HepG2 (cell line): ENCODE data around the gene DOCK3. TPM values are rescaled to one million over a fixed set of nuclear protein-coding genes. Genes with fewer than 3 reads are reported as not detected.

Experiments
- ATAC-seq: fragments of 200-7000 bp; cut with Tn5 transposase; 3 replicates; pipeline ENCODE4 v1.9.1; 2020; ENCODE audit warnings: mild to moderate bottlenecking, moderate library complexity
- BruUV-seq: library from RNA; stranded (reverse); fragments of 400-500 nt; replicated peaks from 2 replicates; lab custom pipeline; 2021; lab: Mats Ljungman, UMichigan
- CTCF ChIA-PET: fragments of 300-600 bp; formaldehyde crosslinking; extraction: SDS; loops from one replicate; lab custom pipeline; 2021; ENCODE audit warnings: low total read pairs, inconsistent platforms, low intra/inter-chr PET ratio; lab: Yijun Ruan, JAX
- POLR2A ChIA-PET: fragments of 350-600 bp; sonication (Branson Sonifier 250); formaldehyde crosslinking; loops from one replicate; lab custom pipeline; 2020; ENCODE audit warnings: antibody characterized with exemption, inconsistent platforms; lab: Yijun Ruan, JAX
- DNase-seq: peaks from one replicate; pipeline ENCODE4 v3.0.0-alpha.2; 2015; ENCODE audit warnings: low spot score
- FAIRE-seq: peaks from 3 replicates; lab custom pipeline; 2011; peaks lifted over from hg19 to GRCh38; lab: Jason Lieb, UNC
- H2AFZ ChIP-seq: one replicate; pipeline ENCODE4 v1.6.1; 2011; ENCODE audit warnings: low read length, inconsistent platforms
- H3K27ac ChIP-seq: fragments of 300-600 bp; 3 replicates; pipeline ENCODE4 v1.8.0; 2011; ENCODE audit warnings: mixed run types, mild to moderate bottlenecking, mixed read lengths, low read length, inconsistent platforms; ENCODE audit not compliant: insufficient read depth; ENCODE audit errors: extremely low read length
- H3K27me3 ChIP-seq, 2 experiments: fragments of 200-600 bp in 1 of 2; 2 replicates in 1 of 2; 3 replicates in 1 of 2; pipeline versions ENCODE4 v1.6.0 to v1.8.0; 2011; ENCODE audit warnings: low read length in 2 of 2, mild to moderate bottlenecking in 2 of 2, moderate library complexity in 2 of 2, inconsistent platforms in 1 of 2; ENCODE audit not compliant: insufficient read depth in 2 of 2, control insufficient read depth in 1 of 2
- H3K36me3 ChIP-seq, 2 experiments: fragments of 200-600 bp in 1 of 2; replicated peaks in 1 of 2; 2 replicates in 1 of 2; 3 replicates in 1 of 2; pipeline versions ENCODE4 v1.5.1 to v1.8.0; 2011; ENCODE audit warnings: low read length in 2 of 2, inconsistent platforms in 1 of 2; ENCODE audit not compliant: insufficient read depth in 2 of 2, control insufficient read depth in 1 of 2
- H3K4me1 ChIP-seq: 2 replicates; pipeline ENCODE4 v1.5.1; 2012; ENCODE audit warnings: low read length, inconsistent platforms; ENCODE audit not compliant: insufficient read depth
- H3K4me2 ChIP-seq: 2 replicates; pipeline ENCODE4 v1.6.0; 2011; ENCODE audit warnings: low read depth, low read length, inconsistent platforms
- H3K4me3 ChIP-seq, 3 experiments: fragments of 200-600 bp in 1 of 3; sonication (generic), shearing (Covaris generic) in 1 of 3; replicated peaks in 1 of 3; 2 replicates each; pipeline ENCODE4 v1.5.1; 2011 to 2016; ENCODE audit warnings: low read length in 3 of 3, inconsistent platforms in 2 of 3, low read depth in 2 of 3, mild to moderate bottlenecking in 2 of 3, control low read depth in 1 of 3, mixed read lengths in 1 of 3; ENCODE audit not compliant: insufficient read depth in 1 of 3
- H3K79me2 ChIP-seq: one replicate; pipeline ENCODE4 v1.6.1; 2011; ENCODE audit warnings: low read length, inconsistent platforms; ENCODE audit not compliant: insufficient read depth
- H3K9ac ChIP-seq: 2 replicates; pipeline ENCODE4 v1.6.0; 2011; ENCODE audit warnings: mild to moderate bottlenecking, low read depth, low read length, inconsistent platforms; ENCODE audit not compliant: insufficient read depth
- H3K9me3 ChIP-seq: 2 replicates; pipeline ENCODE4 v1.5.1; 2012; ENCODE audit warnings: mild to moderate bottlenecking, low read length
- H4K20me1 ChIP-seq: 2 replicates; pipeline ENCODE4 v1.6.0; 2011; ENCODE audit warnings: inconsistent platforms, mild to moderate bottlenecking, low read length, moderate library complexity; ENCODE audit not compliant: insufficient read depth
- AGO2 ChIP-seq: fragments of 200-400 bp; formaldehyde crosslinking; optimal IDR thresholded peaks from 2 replicates; pipeline ENCODE3; 2017; ENCODE audit warnings: mild to moderate bottlenecking, low read depth, low read length, moderate library complexity
- CBX1 ChIP-seq: IDR thresholded peaks from one replicate; pipeline ENCODE4 v1.6.1; 2016; ENCODE audit warnings: antibody characterized with exemption, low read depth
- MIER2 ChIP-seq: IDR thresholded peaks from 2 replicates; pipeline ENCODE4 v1.6.1; 2016; ENCODE audit warnings: missing biosample characterization, missing genetic modification reagents
- NFE2L1 ChIP-seq: sonication (generic); formaldehyde crosslinking; IDR thresholded peaks from 2 replicates; pipeline ENCODE4 v1.4.0; 2020; ENCODE audit warnings: missing genetic modification reagents, mild to moderate bottlenecking, borderline replicate concordance
- PHF21A ChIP-seq: sonication (generic); formaldehyde crosslinking; IDR thresholded peaks from 2 replicates; pipeline ENCODE4 v1.5.0; 2020; ENCODE audit warnings: mild to moderate bottlenecking, missing genetic modification reagents
- SCMH1 ChIP-seq: sonication (generic); formaldehyde crosslinking; IDR thresholded peaks from 2 replicates; pipeline ENCODE4 v1.9.0; 2021; ENCODE audit warnings: missing genetic modification reagents, mild to moderate bottlenecking, borderline replicate concordance
- TEAD2 ChIP-seq: sonication (generic); formaldehyde crosslinking; IDR thresholded peaks from 2 replicates; pipeline ENCODE4 v1.9.0; 2021; ENCODE audit warnings: missing genetic modification reagents
- ZNF17 ChIP-seq: sonication (generic); formaldehyde crosslinking; IDR thresholded peaks from 2 replicates; pipeline ENCODE4 v1.5.0; 2020; ENCODE audit warnings: mild to moderate bottlenecking, missing genetic modification reagents
- ZNF570 ChIP-seq: sonication (generic); formaldehyde crosslinking; IDR thresholded peaks from 2 replicates; pipeline ENCODE4 v1.4.0; 2020; ENCODE audit warnings: mild to moderate bottlenecking, missing genetic modification reagents, borderline replicate concordance
- ZNF773 ChIP-seq: sonication (generic); formaldehyde crosslinking; IDR thresholded peaks from 2 replicates; pipeline ENCODE4 v1.4.0; 2020; ENCODE audit warnings: missing genetic modification reagents, borderline replicate concordance
- ZNF792 ChIP-seq: IDR thresholded peaks from 2 replicates; pipeline ENCODE4 v1.6.1; 2016
- WGBS: methylation state at CpG from one replicate; pipeline ENCODE4 v1.1.6; 2017; ENCODE audit warnings: low lambda C conversion rate; 5-methylcytosine and 5-hydroxymethylcytosine counted together
- in situ Hi-C: cut with HindIII; loops from 2 replicates; pipeline ENCODE4 v1.10.0; 2017; ENCODE audit warnings: low pct_unique_long_range_greater_than_20kb; ENCODE audit not compliant: extremely low pct_ligation_motif_present
- intact Hi-C: fragments of 100-400 bp; cut with micrococcal nuclease; formaldehyde crosslinking; loops from one replicate; pipeline ENCODE4 v1.10.0; 2022; ENCODE audit not compliant: unreplicated experiment
- polyA plus RNA-seq, 8 experiments: library from polyadenylated mRNA; depleted of rRNA in 3 of 8; stranded (reverse) in 7 of 8; unstranded in 1 of 8; fragments of >200 nt; fragmentation: Illumina TruSeq in 4 of 8; extraction: Trizol in 4 of 8; gene quantifications; 2 replicates each; pipeline versions ENCODE4 v1.2.1 to v1.2.3, GENCODE V29; 2011 to 2016; ENCODE audit warnings: low read depth in 4 of 8, missing spikeins in 1 of 8, mixed read lengths in 1 of 8; ENCODE audit not compliant: insufficient read depth in 1 of 8
- total RNA-seq, 5 experiments: library from RNA; depleted of rRNA; stranded (reverse); fragments of >200 nt; fragmentation: Illumina TruSeq; extraction: Trizol; gene quantifications; 2 replicates each; pipeline ENCODE4 v1.2.3, GENCODE V29; 2016; ENCODE audit warnings: low read depth in 1 of 5
- TF ChIP-seq, protein P1 (sequence below): sonication (generic); formaldehyde crosslinking; IDR thresholded peaks from 2 replicates; pipeline ENCODE4 v1.9.0; 2021; ENCODE audit warnings: missing genetic modification reagents, mild to moderate bottlenecking, borderline replicate concordance
- TF ChIP-seq, protein P2 (sequence below): sonication (generic); formaldehyde crosslinking; IDR thresholded peaks from 2 replicates; pipeline ENCODE4 v1.4.0; 2020; ENCODE audit warnings: missing genetic modification reagents
- TF ChIP-seq, protein P3 (sequence below): sonication (generic); formaldehyde crosslinking; IDR thresholded peaks from 2 replicates; pipeline ENCODE4 v1.9.0; 2021; ENCODE audit warnings: missing genetic modification reagents, borderline replicate concordance
- TF ChIP-seq, protein P4 (sequence below), 2 experiments: fragments of 450-650 bp in 1 of 2; sonication (generic) in 1 of 2; formaldehyde crosslinking; IDR thresholded peaks; 2 replicates each; pipeline versions ENCODE4 v1.5.0 to v1.8.0; 2020 to 2022; ENCODE audit warnings: mild to moderate bottlenecking in 1 of 2, missing genetic modification reagents in 1 of 2

Gene DOCK3
- total and polyA plus RNA-seq, 2 of the 13 experiments (the other 11 are each of a cell fraction or from before 2014, with no cell fraction given): not detected

DNA sequence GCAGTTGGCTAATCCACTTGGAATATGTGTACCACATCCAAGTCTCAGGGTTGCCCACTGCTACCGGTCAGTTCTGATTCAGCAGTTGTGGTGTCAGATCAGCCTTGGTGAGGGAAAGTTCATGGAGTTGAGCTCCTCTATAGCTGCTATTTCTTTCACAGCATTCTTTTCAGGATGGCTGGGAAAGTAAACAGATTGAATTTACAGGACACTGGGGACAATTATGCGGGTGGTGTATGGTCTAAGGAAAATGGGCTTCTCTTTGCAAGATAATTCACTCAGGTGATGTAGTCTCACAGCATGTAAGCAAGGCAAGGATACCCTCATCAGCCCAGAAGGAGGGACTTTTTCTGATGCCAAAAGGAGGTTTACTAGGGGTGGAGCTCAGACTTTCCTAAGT lies 249.9 kb downstream of the DOCK3 start:
- POLR2A ChIA-PET: no interaction called here
- no peak overlapping the region for H3K4me2 ChIP-seq
- ATAC-seq (no peak), FAIRE-seq (no peak), DNase-seq (no peak)
- H3K79me2 ChIP-seq: no peaks in the 10 kb centered on the region
- no peak overlapping the region for H3K4me3 ChIP-seq
- in situ Hi-C loops: no loop called here
- H3K4me1 ChIP-seq: no peaks in the 10 kb centered on the region
- no peak overlapping the region for H3K27ac ChIP-seq
- CTCF ChIA-PET: no interaction called here
- WGBS: 44% methylated on average over 2 of the region's 2 CpGs
- H3K36me3 ChIP-seq: no peaks in the 10 kb centered on the region
- H3K27me3 ChIP-seq: no peaks in the 10 kb centered on the region; a peak in 1 of 5 replicates
- H3K9ac ChIP-seq: no peak overlapping the region
- no peaks in the 10 kb centered on the region for H4K20me1 ChIP-seq
- H3K9me3 ChIP-seq: no peaks in the 10 kb centered on the region
- intact Hi-C loops: no loop called here
- BruUV-seq: no TSS peak
- H2AFZ ChIP-seq: no peak overlapping the region
- TF ChIP-seq, protein P1, sequence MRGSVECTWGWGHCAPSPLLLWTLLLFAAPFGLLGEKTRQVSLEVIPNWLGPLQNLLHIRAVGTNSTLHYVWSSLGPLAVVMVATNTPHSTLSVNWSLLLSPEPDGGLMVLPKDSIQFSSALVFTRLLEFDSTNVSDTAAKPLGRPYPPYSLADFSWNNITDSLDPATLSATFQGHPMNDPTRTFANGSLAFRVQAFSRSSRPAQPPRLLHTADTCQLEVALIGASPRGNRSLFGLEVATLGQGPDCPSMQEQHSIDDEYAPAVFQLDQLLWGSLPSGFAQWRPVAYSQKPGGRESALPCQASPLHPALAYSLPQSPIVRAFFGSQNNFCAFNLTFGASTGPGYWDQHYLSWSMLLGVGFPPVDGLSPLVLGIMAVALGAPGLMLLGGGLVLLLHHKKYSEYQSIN (CRISPR knock-in tag): no peak
- TF ChIP-seq MIER2 (CRISPR knock-in tag) (no peak), CBX1 (no peak), NFE2L1 (no peak), PHF21A (CRISPR knock-in tag) (no peak), ZNF17 (CRISPR knock-in tag) (no peak), ZNF792 (CRISPR knock-in tag) (no peak), ZNF570 (CRISPR knock-in tag) (no peak), SCMH1 (CRISPR knock-in tag) (no peak), ZNF773 (CRISPR knock-in tag) (no peak), TEAD2 (CRISPR knock-in tag) (no peak), AGO2 (no peak)
- TF ChIP-seq, protein P2, sequence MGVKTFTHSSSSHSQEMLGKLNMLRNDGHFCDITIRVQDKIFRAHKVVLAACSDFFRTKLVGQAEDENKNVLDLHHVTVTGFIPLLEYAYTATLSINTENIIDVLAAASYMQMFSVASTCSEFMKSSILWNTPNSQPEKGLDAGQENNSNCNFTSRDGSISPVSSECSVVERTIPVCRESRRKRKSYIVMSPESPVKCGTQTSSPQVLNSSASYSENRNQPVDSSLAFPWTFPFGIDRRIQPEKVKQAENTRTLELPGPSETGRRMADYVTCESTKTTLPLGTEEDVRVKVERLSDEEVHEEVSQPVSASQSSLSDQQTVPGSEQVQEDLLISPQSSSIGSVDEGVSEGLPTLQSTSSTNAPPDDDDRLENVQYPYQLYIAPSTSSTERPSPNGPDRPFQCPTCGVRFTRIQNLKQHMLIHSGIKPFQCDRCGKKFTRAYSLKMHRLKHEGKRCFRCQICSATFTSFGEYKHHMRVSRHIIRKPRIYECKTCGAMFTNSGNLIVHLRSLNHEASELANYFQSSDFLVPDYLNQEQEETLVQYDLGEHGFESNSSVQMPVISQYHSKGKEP (CRISPR knock-in tag): no peak
- TF ChIP-seq, protein P3, sequence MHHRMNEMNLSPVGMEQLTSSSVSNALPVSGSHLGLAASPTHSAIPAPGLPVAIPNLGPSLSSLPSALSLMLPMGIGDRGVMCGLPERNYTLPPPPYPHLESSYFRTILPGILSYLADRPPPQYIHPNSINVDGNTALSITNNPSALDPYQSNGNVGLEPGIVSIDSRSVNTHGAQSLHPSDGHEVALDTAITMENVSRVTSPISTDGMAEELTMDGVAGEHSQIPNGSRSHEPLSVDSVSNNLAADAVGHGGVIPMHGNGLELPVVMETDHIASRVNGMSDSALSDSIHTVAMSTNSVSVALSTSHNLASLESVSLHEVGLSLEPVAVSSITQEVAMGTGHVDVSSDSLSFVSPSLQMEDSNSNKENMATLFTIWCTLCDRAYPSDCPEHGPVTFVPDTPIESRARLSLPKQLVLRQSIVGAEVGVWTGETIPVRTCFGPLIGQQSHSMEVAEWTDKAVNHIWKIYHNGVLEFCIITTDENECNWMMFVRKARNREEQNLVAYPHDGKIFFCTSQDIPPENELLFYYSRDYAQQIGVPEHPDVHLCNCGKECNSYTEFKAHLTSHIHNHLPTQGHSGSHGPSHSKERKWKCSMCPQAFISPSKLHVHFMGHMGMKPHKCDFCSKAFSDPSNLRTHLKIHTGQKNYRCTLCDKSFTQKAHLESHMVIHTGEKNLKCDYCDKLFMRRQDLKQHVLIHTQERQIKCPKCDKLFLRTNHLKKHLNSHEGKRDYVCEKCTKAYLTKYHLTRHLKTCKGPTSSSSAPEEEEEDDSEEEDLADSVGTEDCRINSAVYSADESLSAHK (CRISPR knock-in tag): no peak
- TF ChIP-seq, protein P4, sequence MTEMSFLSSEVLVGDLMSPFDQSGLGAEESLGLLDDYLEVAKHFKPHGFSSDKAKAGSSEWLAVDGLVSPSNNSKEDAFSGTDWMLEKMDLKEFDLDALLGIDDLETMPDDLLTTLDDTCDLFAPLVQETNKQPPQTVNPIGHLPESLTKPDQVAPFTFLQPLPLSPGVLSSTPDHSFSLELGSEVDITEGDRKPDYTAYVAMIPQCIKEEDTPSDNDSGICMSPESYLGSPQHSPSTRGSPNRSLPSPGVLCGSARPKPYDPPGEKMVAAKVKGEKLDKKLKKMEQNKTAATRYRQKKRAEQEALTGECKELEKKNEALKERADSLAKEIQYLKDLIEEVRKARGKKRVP (CRISPR knock-in tag; IDR thresholded peaks at IDR 0.05): no peak
